Measurements from ENCODE around the gene EPHB2. TPM values are rescaled to one million over a fixed set of nuclear protein-coding genes. Genes with fewer than 3 reads are reported as not detected.

EPHB2 gene
- polyA plus RNA-seq, 1 donor from 2014 or later: 22.8 TPM

DNA sequence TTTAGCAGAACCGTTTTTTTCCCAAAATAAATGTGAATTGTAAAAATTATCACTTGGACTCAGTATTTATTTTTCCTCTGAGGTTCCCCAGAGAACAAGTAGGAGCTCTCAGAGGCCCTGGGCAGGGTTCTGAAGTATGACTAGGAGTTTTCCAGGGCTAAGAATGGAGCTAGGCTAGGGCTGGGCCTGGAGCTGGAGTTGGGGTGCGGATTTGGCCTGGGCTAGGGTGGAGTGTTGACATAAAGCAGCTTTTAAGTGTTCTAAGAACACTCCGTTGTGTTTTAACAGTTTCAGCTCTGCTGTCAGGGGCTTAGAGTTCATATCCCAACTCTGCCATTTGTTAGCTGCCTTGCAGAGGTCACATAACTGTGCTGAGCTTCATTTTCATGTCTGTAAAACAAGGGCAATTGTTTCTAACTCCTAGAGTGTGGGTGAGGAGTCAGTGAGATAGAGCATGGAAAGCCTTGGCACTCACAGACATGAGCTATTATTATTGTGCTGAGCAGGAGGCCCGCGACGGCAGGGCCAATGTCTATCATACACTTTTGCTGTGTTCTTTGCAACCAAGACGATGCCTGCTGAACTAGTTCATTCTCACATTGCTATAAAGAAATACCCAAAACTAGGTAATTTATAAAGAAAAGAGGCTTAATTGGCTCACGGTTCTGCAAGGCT, 210.9 kb downstream of the EPHB2 start:
- no peak overlapping the region for H2AFZ ChIP-seq (ENCODE audit: low read depth, low read length)
- H3K4me2 ChIP-seq (ENCODE audit: low read length): no peak overlapping the region
- H3K79me2 ChIP-seq (replicated peaks; ENCODE audit: insufficient read depth, low read length): no peaks in the 10 kb centered on the region
- no peaks in the 10 kb centered on the region for H3K9me2 ChIP-seq (ENCODE audit: insufficient read depth, low read length)
- no peaks in the 10 kb centered on the region for H3K27me3 ChIP-seq (ENCODE audit: insufficient read depth, low read depth, low read length)
- no peak overlapping the region for H3K9ac ChIP-seq (ENCODE audit: low read length)
- H3K36me3 ChIP-seq (ENCODE audit: insufficient read depth, low read length): no peaks in the 10 kb centered on the region
- H3K27ac ChIP-seq (ENCODE audit: low read length): no peak overlapping the region
- no peaks in the 10 kb centered on the region for H4K20me1 ChIP-seq (ENCODE audit: insufficient read depth)
- TF ChIP-seq EP300 (conservative IDR thresholded peaks at IDR 0.05; ENCODE audit: poor library complexity, severe bottlenecking): no peak
- TF ChIP-seq SMC3 (conservative IDR thresholded peaks at IDR 0.05; ENCODE audit: poor library complexity): no peak
- no peak for TF ChIP-seq MXI1 (conservative IDR thresholded peaks at IDR 0.05; ENCODE audit: poor library complexity, severe bottlenecking)
- TF ChIP-seq TAF1 (IDR thresholded peaks at IDR 0.05; ENCODE audit: low read depth): no peak
- no peak for TF ChIP-seq POLR2AphosphoS5 (IDR thresholded peaks at IDR 0.05)
- no peak for TF ChIP-seq EZH2 (IDR thresholded peaks at IDR 0.05; ENCODE audit: borderline replicate concordance, insufficient read depth, low read length, poor library complexity, severe bottlenecking)
- TF ChIP-seq RAD21 (conservative IDR thresholded peaks at IDR 0.05): no peak
- TF ChIP-seq, protein P1, sequence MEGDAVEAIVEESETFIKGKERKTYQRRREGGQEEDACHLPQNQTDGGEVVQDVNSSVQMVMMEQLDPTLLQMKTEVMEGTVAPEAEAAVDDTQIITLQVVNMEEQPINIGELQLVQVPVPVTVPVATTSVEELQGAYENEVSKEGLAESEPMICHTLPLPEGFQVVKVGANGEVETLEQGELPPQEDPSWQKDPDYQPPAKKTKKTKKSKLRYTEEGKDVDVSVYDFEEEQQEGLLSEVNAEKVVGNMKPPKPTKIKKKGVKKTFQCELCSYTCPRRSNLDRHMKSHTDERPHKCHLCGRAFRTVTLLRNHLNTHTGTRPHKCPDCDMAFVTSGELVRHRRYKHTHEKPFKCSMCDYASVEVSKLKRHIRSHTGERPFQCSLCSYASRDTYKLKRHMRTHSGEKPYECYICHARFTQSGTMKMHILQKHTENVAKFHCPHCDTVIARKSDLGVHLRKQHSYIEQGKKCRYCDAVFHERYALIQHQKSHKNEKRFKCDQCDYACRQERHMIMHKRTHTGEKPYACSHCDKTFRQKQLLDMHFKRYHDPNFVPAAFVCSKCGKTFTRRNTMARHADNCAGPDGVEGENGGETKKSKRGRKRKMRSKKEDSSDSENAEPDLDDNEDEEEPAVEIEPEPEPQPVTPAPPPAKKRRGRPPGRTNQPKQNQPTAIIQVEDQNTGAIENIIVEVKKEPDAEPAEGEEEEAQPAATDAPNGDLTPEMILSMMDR (IDR thresholded peaks at IDR 0.05; ENCODE audit: poor library complexity, severe bottlenecking): no peak
- TF ChIP-seq, protein P2, sequence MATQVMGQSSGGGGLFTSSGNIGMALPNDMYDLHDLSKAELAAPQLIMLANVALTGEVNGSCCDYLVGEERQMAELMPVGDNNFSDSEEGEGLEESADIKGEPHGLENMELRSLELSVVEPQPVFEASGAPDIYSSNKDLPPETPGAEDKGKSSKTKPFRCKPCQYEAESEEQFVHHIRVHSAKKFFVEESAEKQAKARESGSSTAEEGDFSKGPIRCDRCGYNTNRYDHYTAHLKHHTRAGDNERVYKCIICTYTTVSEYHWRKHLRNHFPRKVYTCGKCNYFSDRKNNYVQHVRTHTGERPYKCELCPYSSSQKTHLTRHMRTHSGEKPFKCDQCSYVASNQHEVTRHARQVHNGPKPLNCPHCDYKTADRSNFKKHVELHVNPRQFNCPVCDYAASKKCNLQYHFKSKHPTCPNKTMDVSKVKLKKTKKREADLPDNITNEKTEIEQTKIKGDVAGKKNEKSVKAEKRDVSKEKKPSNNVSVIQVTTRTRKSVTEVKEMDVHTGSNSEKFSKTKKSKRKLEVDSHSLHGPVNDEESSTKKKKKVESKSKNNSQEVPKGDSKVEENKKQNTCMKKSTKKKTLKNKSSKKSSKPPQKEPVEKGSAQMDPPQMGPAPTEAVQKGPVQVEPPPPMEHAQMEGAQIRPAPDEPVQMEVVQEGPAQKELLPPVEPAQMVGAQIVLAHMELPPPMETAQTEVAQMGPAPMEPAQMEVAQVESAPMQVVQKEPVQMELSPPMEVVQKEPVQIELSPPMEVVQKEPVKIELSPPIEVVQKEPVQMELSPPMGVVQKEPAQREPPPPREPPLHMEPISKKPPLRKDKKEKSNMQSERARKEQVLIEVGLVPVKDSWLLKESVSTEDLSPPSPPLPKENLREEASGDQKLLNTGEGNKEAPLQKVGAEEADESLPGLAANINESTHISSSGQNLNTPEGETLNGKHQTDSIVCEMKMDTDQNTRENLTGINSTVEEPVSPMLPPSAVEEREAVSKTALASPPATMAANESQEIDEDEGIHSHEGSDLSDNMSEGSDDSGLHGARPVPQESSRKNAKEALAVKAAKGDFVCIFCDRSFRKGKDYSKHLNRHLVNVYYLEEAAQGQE (IDR thresholded peaks at IDR 0.05; ENCODE audit: borderline replicate concordance): no peak
- H3F3A ChIP-seq (ENCODE audit: insufficient read depth, low read length, poor library complexity, severe bottlenecking): no peaks in the 10 kb centered on the region
- H3K4me3 ChIP-seq (ENCODE audit: low read length): no peak overlapping the region
- no peaks in the 10 kb centered on the region for H3K9me3 ChIP-seq (ENCODE audit: low read length)

DNA sequence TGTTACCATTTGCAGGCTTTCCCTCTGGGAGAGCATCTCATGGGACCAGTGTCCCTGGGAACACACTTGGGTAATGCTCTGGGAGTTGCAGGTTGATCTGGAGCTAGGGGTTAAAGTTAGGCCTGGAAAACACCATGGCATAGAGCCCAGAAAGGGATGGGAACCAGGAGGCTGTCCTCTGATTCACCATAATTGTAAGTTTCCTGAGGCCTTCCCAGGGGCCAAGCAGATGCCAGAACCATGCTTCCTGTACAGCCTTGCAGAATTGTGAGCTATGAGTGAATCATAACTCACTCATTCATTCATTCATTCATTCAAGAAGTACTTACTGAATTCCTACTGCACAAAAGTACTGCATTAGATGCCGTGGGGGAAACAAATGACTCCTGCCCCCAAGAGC, 212.0 kb downstream of the EPHB2 start:
- no peaks in the 10 kb centered on the region for H4K20me1 ChIP-seq (ENCODE audit: insufficient read depth)
- no peaks in the 10 kb centered on the region for H3K36me3 ChIP-seq (ENCODE audit: insufficient read depth, low read length)
- H3K9ac ChIP-seq (ENCODE audit: low read length): no peak overlapping the region
- no peak overlapping the region for H3K4me3 ChIP-seq (ENCODE audit: low read length)
- H3K9me2 ChIP-seq (ENCODE audit: insufficient read depth, low read length): no peaks in the 10 kb centered on the region
- H3K4me2 ChIP-seq (ENCODE audit: low read length): no peak overlapping the region
- no peaks in the 10 kb centered on the region for H3K27me3 ChIP-seq (ENCODE audit: insufficient read depth, low read depth, low read length)
- no peak overlapping the region for H2AFZ ChIP-seq (ENCODE audit: low read depth, low read length)
- H3K79me2 ChIP-seq (replicated peaks; ENCODE audit: insufficient read depth, low read length): no peaks in the 10 kb centered on the region
- H3K9me3 ChIP-seq (ENCODE audit: low read length): no peaks in the 10 kb centered on the region
- no peak overlapping the region for H3K27ac ChIP-seq (ENCODE audit: low read length)
- TF ChIP-seq TAF1 (IDR thresholded peaks at IDR 0.05; ENCODE audit: low read depth): no peak
- no peaks in the 10 kb centered on the region for H3F3A ChIP-seq (ENCODE audit: insufficient read depth, low read length, poor library complexity, severe bottlenecking)
